C4-2B (cell line): ENCODE data around the gene GPR61.

Experiments used
- CTCF ChIP-seq: fragments of 450-650 bp; conservative IDR thresholded peaks from 2 replicates; pipeline ENCODE4 v1.5.1; 2017; ENCODE audit warnings: mild to moderate bottlenecking
- ZFX ChIP-seq: fragments of 450-650 bp; IDR thresholded peaks from 2 replicates; pipeline ENCODE4 v1.6.1; 2017

GRCh38 chr1:109547463-109548320, 8.0 kb downstream of the GPR61 start:
- TF ChIP-seq CTCF = no peak
- TF ChIP-seq ZFX = no peak
